H1 (cell line): ENCODE measurements around the gene RBM6. TPM values are rescaled to one million over a fixed set of nuclear protein-coding genes. Genes with fewer than 3 reads are reported as not detected.

Experiments
- CHD2 ChIP-seq: IDR thresholded peaks from 2 replicates; pipeline ENCODE4 v1.6.1; 2012; ENCODE audit warnings: low read length, improper control_type of control experiment
- JUN ChIP-seq: IDR thresholded peaks from 2 replicates; pipeline ENCODE4 v1.6.1; 2011; ENCODE audit warnings: low read depth, mild to moderate bottlenecking, improper control_type of control experiment, low read length
- MAX ChIP-seq: IDR thresholded peaks from 2 replicates; pipeline ENCODE4 v1.6.1; 2012; ENCODE audit warnings: inconsistent platforms
- SP1 ChIP-seq: IDR thresholded peaks from 2 replicates; pipeline ENCODE4 v1.6.1; 2011; ENCODE audit warnings: low read depth, low read length
- SP4 ChIP-seq: IDR thresholded peaks from 2 replicates; pipeline ENCODE4 v1.6.1; 2012; ENCODE audit warnings: low read length, inconsistent platforms
- TAF7 ChIP-seq: optimal IDR thresholded peaks from 2 replicates; pipeline ENCODE3; 2011; ENCODE audit warnings: low read depth, mild to moderate bottlenecking, inconsistent platforms, low read length, moderate library complexity, borderline replicate concordance
- TBP ChIP-seq: IDR thresholded peaks from 2 replicates; pipeline ENCODE4 v1.6.1; 2011; ENCODE audit warnings: low read depth, low read length, improper control_type of control experiment
- TEAD4 ChIP-seq: IDR thresholded peaks from 2 replicates; pipeline ENCODE4 v1.6.1; 2012; ENCODE audit warnings: low read depth, low read length, inconsistent platforms, mixed read lengths
- polyA plus RNA-seq, 7 experiments: library from polyadenylated mRNA; depleted of rRNA in 3 of 7; stranded (reverse) in 5 of 7; unstranded in 2 of 7; fragments of >200 nt in 5 of 7; fragments of 200-250 nt in 2 of 7; gene quantifications; 1 replicate in 5 of 7; 2 replicates in 1 of 7; 4 replicates in 1 of 7; pipeline versions ENCODE4 v1.2.1 to v1.2.3, GENCODE V29; 2011 to 2013; ENCODE audit warnings: missing spikeins in 2 of 7, mixed read lengths in 2 of 7
- total RNA-seq: library from RNA; stranded (reverse); fragmentation: NEBNext Ultra II Directional; extraction: Animal tissue kit (Norgen Biotek cat#: 25700); gene quantifications from 2 replicates; pipeline ENCODE4 v1.2.1, GENCODE V29; 2021

Gene RBM6
- total and polyA plus RNA-seq, 2 of the 8 experiments (the other 6 are each of a cell fraction or from before 2014, with no cell fraction given), result 30.6 to 80.1 TPM

GRCh38 chr3:50100956-50101845, 161.3 kb downstream of the RBM6 start (continued):
- TF ChIP-seq TEAD4 (no peak), JUN (no peak), CHD2 (no peak), MAX (no peak), SP4 (no peak), TAF7 (no peak), SP1 (no peak), TBP (no peak)
